Ureter (tissue), 1 donor: Measurements from ENCODE around the gene KRTAP9-3. TPM values are rescaled to one million over a fixed set of nuclear protein-coding genes. Genes with fewer than 3 reads are reported as not detected.
"Not testable (repeated sequence)": the region's sequence is repeated elsewhere in the genome, so short reads cannot be mapped to it uniquely, and the experiment has no call there.

Experiments used
- DNase-seq: peaks from one replicate; pipeline ENCODE4 v3.0.0-alpha.2; 2020; ENCODE audit warnings: low spot score
- total RNA-seq: library from RNA; stranded (reverse); gene quantifications from one replicate; pipeline ENCODE4 v1.2.4, GENCODE V29; 2023
- donor health status: DM: yes; HTN: yes; CAD: no.

KRTAP9-3 gene
- not detected for total RNA-seq

GRCh38 chr17:41232399-41233105, at the start of gene KRTAP9-3:
Gene KRTAP9-3, plus strand, starts transcription at chr17:41232449. Its CDS starts 53 bp downstream, at chr17:41232502.
- not testable (repeated sequence) for DNase-seq

- no peak for DNase-seq
These were observed 47.7 kb upstream of the KRTAP9-3 start, which contains the start of gene KRTAP4-1 for GRCh38 chr17:41184480-41184961. Gene KRTAP4-1, minus strand, starts transcription at chr17:41184911. Its CDS starts 57 bp downstream, at chr17:41184854.

- DNase-seq: no peak
These were observed 47.2 kb upstream of the KRTAP9-3 start for GRCh38 chr17:41185001-41185400.

GRCh38 chr17:41186872-41187271, 45.4 kb upstream of the KRTAP9-3 start:
- DNase-seq: no peak

DNA sequence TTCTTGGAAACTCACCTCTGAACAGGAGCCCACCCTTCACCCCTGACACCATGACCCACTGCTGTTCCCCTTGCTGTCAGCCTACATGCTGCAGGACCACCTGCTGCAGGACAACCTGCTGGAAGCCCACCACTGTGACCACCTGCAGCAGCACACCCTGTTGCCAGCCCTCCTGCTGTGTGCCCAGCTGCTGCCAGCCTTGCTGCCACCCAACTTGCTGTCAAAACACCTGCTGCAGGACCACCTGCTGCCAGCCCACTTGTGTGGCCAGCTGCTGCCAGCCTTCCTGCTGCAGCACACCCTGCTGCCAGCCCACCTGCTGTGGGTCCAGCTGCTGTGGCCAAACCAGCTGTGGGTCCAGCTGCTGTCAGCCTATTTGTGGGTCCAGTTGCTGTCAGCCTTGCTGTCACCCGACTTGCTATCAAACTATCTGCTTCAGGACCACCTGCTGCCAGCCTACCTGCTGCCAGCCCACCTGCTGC, 42.4 kb upstream of the KRTAP9-3 start, which contains the start of gene KRTAP9-1:
KRTAP9-1 (plus strand) TSS at position 51 of the 482 bp plus-strand sequence; CDS start at position 51, 0 bp downstream.
- DNase-seq: not testable (repeated sequence)

DNA sequence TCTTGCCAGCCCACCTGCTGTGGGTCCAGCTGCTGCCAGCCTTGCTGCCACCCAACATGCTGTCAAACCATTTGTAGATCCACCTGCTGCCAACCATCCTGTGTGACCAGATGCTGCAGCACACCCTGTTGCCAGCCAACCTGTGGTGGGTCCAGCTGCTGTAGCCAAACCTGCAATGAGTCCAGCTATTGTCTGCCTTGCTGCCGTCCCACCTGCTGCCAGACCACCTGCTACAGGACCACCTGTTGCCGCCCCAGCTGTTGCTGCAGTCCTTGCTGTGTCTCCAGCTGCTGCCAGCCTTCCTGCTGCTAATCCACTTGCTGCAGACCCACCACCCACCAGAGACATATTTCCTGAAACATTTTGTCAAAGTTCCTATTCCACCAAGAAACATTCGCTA, 41.9 kb upstream of the KRTAP9-3 start:
- DNase-seq: no peak

DNA sequence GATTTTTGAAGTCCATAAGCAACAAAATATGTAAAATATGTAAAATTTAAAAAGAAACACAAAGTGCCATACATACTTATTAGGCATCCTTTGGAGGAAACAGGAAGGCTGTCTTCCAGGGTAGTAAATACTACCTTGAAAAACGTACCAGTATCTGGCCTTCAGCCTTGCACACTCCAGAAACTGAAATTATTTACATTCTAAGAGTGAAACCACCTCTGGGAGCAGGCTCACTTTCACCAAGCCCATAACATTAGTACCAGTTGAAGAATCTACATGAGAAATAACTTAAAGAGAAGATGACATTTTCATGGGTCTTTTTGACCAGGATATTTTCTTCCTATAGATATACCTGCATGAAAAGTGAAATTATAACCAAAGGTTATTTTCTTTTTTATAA, 36.2 kb upstream of the KRTAP9-3 start:
- no peak for DNase-seq

DNA sequence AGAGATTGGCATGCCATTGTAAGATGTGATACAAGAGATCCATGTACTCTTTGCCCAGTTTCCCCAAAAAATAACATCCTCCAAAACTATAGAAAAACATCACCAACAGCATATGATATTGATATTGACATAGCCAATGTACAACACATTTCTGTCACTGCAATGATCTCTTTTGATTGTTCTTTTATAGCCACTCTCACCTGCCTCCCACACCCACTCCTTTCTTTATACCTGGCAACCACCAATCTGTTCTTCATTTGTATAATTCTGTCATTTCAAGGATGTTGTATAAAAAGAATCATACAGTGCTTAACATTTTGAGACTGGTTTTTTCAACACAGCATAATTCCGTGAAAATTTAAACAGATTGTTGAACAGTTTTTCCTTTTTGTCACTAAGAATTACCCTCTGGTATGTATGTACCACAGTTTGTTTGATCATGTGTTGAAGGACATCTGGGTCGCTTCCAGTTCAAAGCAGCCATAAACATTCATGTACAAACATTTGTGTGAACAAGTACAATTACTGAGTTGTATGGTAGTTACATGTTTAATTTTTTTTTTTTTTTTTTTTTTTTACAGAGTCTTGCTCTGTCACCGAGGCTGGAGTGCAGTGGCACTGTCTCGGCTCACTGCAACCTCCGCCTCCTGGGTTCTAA, 32.7 kb upstream of the KRTAP9-3 start:
- no peak for DNase-seq

GRCh38 chr17:41211845-41212466, 20.3 kb upstream of the KRTAP9-3 start:
- DNase-seq: no peak

- DNase-seq: no peak
These were observed 19.6 kb upstream of the KRTAP9-3 start for GRCh38 chr17:41212524-41213169.

DNA sequence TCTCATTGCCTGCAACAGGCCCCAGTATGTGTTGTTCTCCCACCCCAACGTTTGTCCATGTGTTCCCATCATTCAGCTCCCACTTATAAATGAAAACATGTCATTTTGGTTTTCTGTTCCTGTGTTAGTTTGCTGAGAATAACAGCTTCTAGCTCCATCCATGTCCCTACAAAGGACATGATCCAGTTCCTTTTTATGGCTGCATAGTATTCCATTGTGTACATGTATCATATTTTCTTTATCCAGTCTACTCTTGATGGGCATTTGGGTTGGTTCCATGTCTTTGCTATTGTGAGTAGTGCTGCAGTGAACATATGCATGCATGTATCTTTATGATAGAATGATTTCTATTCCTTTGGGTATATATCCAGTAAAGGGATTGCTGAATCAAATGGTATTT, 16.6 kb upstream of the KRTAP9-3 start:
- DNase-seq: no peak

DNA sequence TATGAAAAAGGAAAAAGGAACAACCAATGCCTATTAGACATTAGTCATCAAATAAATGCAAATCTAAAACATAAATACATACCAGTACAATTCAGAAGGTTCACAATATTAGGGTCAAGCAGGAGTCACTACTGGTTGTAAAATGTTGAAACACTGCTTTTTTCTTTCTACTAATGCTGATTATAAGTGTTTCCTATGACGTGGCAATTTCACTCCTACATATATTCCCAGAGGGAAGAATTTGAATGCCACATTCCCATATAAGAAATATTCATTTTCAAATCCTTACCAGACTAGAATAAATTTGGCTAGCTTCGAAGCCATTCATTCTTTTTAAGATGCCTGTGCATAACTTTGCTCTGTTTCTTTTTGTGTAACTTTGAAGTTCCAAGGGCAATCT, 8.4 kb upstream of the KRTAP9-3 start:
- no peak for DNase-seq

DNA sequence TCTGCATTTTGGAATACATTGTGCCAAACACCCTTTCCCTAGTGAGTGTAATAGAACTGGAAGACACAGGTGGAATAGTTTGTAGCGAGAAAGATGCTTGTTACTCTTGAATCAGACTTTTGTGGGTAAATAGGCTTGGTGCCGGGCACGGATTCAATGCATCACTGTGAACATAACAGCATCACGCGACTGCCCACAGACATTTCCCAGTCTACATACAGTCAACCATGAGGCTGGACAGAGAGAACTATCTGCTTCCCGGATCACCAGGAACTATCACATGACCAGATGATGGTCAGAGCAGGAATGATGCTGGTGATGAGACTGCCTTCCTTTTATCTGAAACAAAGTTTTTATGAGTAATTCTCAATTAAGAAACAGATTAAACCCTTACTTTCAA, 6.2 kb upstream of the KRTAP9-3 start:
- no peak for DNase-seq

- not testable (repeated sequence) for DNase-seq
These were observed 5.6 kb upstream of the KRTAP9-3 start, which contains the start of gene KRTAP9-2 for GRCh38 chr17:41226598-41227095. Gene KRTAP9-2, plus strand, starts transcription at chr17:41226648. Its CDS starts 7 bp downstream, at chr17:41226655.

DNA sequence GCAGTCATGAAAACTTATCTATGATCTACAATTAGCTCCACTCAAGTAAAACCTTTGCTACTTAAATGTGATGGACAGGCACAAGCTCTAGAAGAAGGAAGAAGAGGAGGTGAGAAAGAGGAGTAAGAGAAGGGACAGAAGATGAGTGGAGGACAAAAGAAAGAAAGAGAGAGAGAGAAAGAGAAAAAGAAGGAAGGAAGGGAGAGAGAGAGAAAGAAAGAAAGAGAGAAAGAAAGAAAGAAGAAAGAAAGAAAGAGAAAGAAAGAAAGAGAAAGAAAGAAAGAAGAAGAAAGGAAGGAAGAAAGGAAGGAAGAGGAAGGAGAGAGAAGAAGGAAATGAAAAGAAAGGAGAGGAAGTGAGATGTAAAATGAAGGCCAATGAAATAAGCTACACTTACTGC, 2.2 kb upstream of the KRTAP9-3 start:
- no peak for DNase-seq

DNA sequence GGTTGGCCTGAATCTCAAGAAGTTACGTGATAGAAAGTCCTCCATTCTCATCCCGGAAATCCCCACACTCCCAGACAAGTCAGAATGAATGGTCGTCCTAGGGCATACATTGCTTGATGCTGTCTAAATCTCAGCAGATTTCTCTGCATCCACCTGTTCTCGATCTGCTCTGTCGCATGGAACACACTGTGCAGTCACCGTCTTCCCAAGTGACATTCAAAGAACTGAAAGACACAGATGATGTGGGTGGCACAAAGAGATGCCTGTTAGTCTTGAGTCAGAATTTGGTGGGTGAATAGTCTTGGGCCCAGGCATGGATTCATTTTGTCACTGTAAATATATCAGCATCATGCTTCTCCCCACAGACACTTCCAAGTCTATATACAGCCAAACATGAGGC, 518 bp upstream of the KRTAP9-3 start:
- DNase-seq: no peak

DNA sequence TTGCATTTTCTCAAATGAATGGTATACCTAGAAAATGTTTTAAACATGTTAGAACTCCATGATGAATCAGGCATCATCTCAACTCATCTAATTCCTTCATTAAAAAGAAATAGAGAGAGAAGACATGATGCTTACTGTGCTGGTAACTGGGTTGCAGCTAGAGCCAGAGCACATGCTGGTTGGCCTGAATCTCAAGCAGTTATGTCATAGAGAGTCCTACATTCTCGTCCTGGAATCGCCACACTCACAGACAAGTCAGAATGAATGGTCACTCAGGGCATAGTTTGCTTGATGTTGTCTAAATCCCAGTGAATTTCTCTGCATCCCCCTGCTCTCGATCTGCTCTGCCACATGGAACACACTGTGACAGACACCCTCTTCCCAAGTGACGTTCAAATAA, 4.9 kb downstream of the KRTAP9-3 start:
- not testable (repeated sequence) for DNase-seq

DNA sequence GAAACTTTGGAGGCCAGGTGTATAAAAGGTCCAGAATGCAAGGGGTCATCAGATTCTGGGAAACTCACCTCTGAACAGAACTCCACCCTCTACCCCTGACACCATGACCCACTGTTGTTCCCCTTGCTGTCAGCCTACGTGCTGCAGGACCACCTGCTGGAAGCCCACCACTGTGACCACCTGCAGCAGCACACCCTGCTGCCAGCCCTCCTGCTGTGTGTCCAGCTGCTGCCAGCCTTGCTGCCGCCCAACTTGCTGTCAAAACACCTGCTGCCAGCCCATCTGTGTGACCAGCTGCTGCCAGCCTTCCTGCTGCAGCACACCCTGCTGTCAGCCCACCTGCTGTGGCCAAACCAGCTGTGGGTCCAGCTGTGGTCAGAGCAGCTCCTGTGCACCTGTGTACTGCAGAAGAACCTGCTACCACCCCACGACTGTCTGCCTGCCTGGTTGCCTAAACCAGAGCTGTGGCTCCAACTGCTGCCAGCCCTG, 5.7 kb downstream of the KRTAP9-3 start, which contains the start of gene KRTAP9-8:
KRTAP9-8 (plus strand) TSS at position 51 of the 489 bp plus-strand sequence; CDS start at position 104, 53 bp downstream.
- not testable (repeated sequence) for DNase-seq

DNA sequence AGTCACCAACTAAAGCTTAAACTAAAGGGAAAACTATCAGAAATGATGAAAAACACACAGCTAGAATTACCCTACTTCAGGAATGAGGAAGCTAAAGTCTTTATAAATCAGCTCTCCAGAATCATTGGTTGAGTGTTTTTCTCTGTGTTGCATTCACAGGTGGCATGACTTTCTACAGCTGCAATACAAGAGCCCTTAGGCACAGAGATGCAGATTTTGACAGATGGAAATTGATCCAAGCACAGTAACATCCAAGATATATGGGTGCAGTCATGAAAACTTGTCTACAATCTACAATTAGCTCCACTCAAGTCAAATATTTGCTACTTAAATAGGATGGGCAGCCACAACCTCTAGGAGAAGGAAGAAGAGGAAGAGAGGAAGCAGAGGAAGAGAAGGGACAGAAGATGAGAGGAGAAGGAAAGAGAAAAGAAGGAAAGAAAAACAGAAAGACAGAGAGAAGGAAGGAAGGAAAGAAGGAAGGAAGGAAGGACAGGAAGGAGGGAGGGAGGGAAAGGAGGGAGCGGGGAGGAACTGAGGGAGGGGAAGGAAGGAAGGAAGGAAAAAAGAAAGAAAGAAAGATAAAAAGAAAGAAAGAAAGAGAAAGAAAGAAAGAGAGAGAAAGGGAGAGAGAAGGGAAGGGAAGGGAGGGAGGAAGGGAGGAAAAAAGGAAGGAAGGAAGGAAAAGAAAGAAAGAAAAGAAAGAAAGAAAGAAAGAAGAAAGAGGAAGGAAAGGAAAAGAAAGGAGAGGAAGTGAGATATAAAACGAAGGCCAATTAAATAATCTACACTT, 14.9 kb downstream of the KRTAP9-3 start:
- DNase-seq: not testable (repeated sequence)

DNA sequence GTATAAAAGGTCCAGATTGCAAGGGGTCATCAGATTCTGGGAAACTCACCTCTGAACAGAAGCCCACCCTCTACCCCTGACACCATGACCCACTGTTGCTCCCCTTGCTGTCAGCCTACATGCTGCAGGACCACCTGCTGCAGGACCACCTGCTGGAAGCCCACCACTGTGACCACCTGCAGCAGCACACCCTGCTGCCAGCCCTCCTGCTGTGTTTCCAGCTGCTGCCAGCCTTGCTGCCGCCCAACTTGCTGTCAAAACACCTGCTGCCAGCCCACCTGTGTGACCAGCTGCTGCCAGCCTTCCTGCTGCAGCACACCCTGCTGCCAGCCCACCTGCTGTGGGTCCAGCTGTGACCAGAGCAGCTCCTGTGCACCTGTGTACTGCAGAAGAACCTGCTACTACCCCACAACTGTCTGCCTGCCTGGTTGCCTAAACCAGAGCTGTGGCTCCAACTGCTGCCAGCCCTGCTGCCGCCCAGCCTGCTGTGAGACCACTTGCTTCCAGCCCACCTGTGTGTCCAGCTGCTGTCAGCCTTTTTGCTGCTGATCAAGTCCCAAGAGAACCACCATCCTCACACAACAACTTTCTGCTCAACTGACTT, 17.5 kb downstream of the KRTAP9-3 start, which contains the start of gene KRTAP9-4:
KRTAP9-4 (plus strand) TSS at position 51 of the 604 bp plus-strand sequence; CDS start at position 85, 34 bp downstream.
- not testable (repeated sequence) for DNase-seq
